PC-3 (cell line): ENCODE results near the gene EME2. TPM values are rescaled to one million over a fixed set of nuclear protein-coding genes. Genes with fewer than 3 reads are reported as not detected.

ENCODE experiments used
- ATAC-seq: fragments of 200-7000 bp; cut with Tn5 transposase; 2 replicates; pipeline ENCODE4 v1.9.1; 2020; ENCODE audit warnings: mild to moderate bottlenecking, moderate library complexity
- BruUV-seq: library from RNA; stranded (reverse); fragments of 400-500 nt; replicated peaks from 2 replicates; lab custom pipeline; 2021; lab: Mats Ljungman, UMichigan
- CTCF ChIA-PET: fragments of 300-600 bp; sonication (Branson Sonifier 250); formaldehyde crosslinking; loops from one replicate; lab custom pipeline; 2022; ENCODE audit warnings: antibody characterized with exemption; lab: Charles Lee
- POLR2A ChIA-PET: fragments of 300-600 bp; sonication (Branson Sonifier 250); formaldehyde crosslinking; loops from one replicate; lab custom pipeline; 2022; ENCODE audit warnings: antibody characterized with exemption; ENCODE audit not compliant: unreplicated experiment; lab: Charles Lee
- DNase-seq: peaks from one replicate; pipeline ENCODE4 v3.0.0-alpha.2; 2015
- H2AFZ ChIP-seq: fragments of 300-600 bp; sonication (generic); 2 replicates; pipeline ENCODE4 v1.6.0; 2016; ENCODE audit warnings: antibody characterized with exemption, low read length
- H3F3A ChIP-seq: fragments of 300-600 bp; sonication (generic); one replicate; pipeline ENCODE4 v1.6.0; 2017; ENCODE audit warnings: antibody characterized with exemption, low read length, control low read depth, mild to moderate bottlenecking; ENCODE audit not compliant: unreplicated experiment
- H3K27ac ChIP-seq: fragments of 300-600 bp; sonication (generic); 2 replicates; pipeline ENCODE4 v1.5.1; 2016; ENCODE audit warnings: mild to moderate bottlenecking, low read length
- H3K27me3 ChIP-seq: fragments of 300-600 bp; sonication (generic); 2 replicates; pipeline ENCODE4 v1.6.1; 2016; ENCODE audit warnings: low read length, mixed read lengths
- H3K36me3 ChIP-seq: fragments of 300-600 bp; sonication (generic); 2 replicates; pipeline ENCODE4 v1.6.1; 2016; ENCODE audit warnings: low read depth, mixed run types, low read length, mixed read lengths
- H3K4me1 ChIP-seq: fragments of 300-600 bp; sonication (generic); 2 replicates; pipeline ENCODE4 v1.5.1; 2016; ENCODE audit warnings: low read length; ENCODE audit not compliant: insufficient read depth
- H3K4me2 ChIP-seq: fragments of 300-600 bp; sonication (generic); 2 replicates; pipeline ENCODE4 v1.6.0; 2016; ENCODE audit warnings: low read length
- H3K4me3 ChIP-seq: fragments of 300-600 bp; sonication (generic); 2 replicates; pipeline ENCODE4 v1.5.1; 2016; ENCODE audit warnings: mild to moderate bottlenecking, low read length, mixed read lengths
- H3K79me2 ChIP-seq: fragments of 300-600 bp; sonication (generic); 2 replicates; pipeline ENCODE4 v1.6.1; 2017; ENCODE audit warnings: low read length, mixed read lengths
- H3K9ac ChIP-seq: fragments of 300-600 bp; sonication (generic); 2 replicates; pipeline ENCODE4 v1.6.0; 2016; ENCODE audit warnings: mild to moderate bottlenecking, low read length
- H3K9me2 ChIP-seq: fragments of 300-600 bp; sonication (generic); replicated peaks from 2 replicates; pipeline ENCODE4 v1.6.1; 2016; ENCODE audit warnings: mixed run types, low read length, mixed read lengths
- H3K9me3 ChIP-seq: fragments of 300-600 bp; sonication (generic); 2 replicates; pipeline ENCODE4 v1.6.1; 2016; ENCODE audit warnings: low read length, mixed read lengths
- H4K20me1 ChIP-seq: fragments of 300-600 bp; sonication (generic); 2 replicates; pipeline ENCODE4 v1.6.1; 2016; ENCODE audit warnings: low read length, mixed read lengths
- CTCF ChIP-seq: fragments of 300-600 bp; sonication (generic); conservative IDR thresholded peaks from 2 replicates; pipeline ENCODE4 v1.5.1; 2017; ENCODE audit warnings: antibody characterized with exemption, low read depth, mild to moderate bottlenecking, low read length
- EZH2 ChIP-seq: fragments of 300-600 bp; sonication (generic); IDR thresholded peaks from one replicate; pipeline ENCODE4 v1.6.1; 2017; ENCODE audit warnings: antibody characterized with exemption, mild to moderate bottlenecking, low read length; ENCODE audit not compliant: unreplicated experiment
- EZH2phosphoT487 ChIP-seq: fragments of 300-600 bp; sonication (generic); IDR thresholded peaks from 2 replicates; pipeline ENCODE4 v1.6.1; 2018; ENCODE audit warnings: mild to moderate bottlenecking, antibody characterized with exemption, low read length, borderline replicate concordance
- intact Hi-C: fragments of 100-400 bp; cut with micrococcal nuclease; formaldehyde crosslinking; loops from 2 replicates; pipeline ENCODE4 v1.9.0; 2023
- total RNA-seq: library from RNA; depleted of rRNA; stranded (reverse); fragments of >200 nt; gene quantifications from 2 replicates; pipeline ENCODE4 v1.2.3, GENCODE V29; 2014

EME2 gene
- total RNA-seq, 1 experiment from 2014 or later, result 12.5 TPM

- ChIA-PET CTCF (no interaction called here), POLR2A (no interaction called here)
- H3K9me3 ChIP-seq, result no peaks in the 10 kb centered on the region
- no peak for DNase-seq
- H3K79me2 ChIP-seq, result 0 out of 2 replicates have a peak, but pooled peaks cover 2% of the 10 kb centered on the region
- H3K9me2 ChIP-seq, result no peaks in the 10 kb centered on the region
- no peak overlapping the region for H3K27ac ChIP-seq
- H3K9ac ChIP-seq, result no peak overlapping the region
- H3K27me3 ChIP-seq, result no peaks in the 10 kb centered on the region
- H4K20me1 ChIP-seq, result no peaks in the 10 kb centered on the region
- H3K4me3 ChIP-seq, result no peak overlapping the region
- no peaks in the 10 kb centered on the region for H3K4me1 ChIP-seq
- no TSS peak for BruUV-seq
- H3K4me2 ChIP-seq, result no peak overlapping the region
- TF ChIP-seq CTCF, result no peak
- no peak for TF ChIP-seq EZH2phosphoT487
- TF ChIP-seq EZH2, result no peak
- no peak overlapping the region for H2AFZ ChIP-seq
- no peaks in the 10 kb centered on the region for H3K36me3 ChIP-seq
- intact Hi-C loops, result no loop called here
- no peak for ATAC-seq
- no peaks in the 10 kb centered on the region for H3F3A ChIP-seq
Measured at GRCh38 chr16:1791256-1791942, 18.8 kb downstream of the EME2 start.

GRCh38 chr16:1791943-1792812, 19.6 kb downstream of the EME2 start:
- Histone ChIP-seq H3K9ac (no peak overlapping the region), H3K9me2 (no peaks in the 10 kb centered on the region), H3K4me2 (no peak overlapping the region), H3K4me3 (no peak overlapping the region), H3K36me3 (no peaks in the 10 kb centered on the region), H3K27ac (no peak overlapping the region), H2AFZ (no peak overlapping the region), H3K79me2 (no peaks in the 10 kb centered on the region), H3K27me3 (no peaks in the 10 kb centered on the region), H3F3A (no peaks in the 10 kb centered on the region), H4K20me1 (no peaks in the 10 kb centered on the region), H3K9me3 (no peaks in the 10 kb centered on the region), H3K4me1 (no peaks in the 10 kb centered on the region)
- no peak for DNase-seq
- ATAC-seq, result no peak
- no TSS peak for BruUV-seq
- no peak for TF ChIP-seq EZH2
- TF ChIP-seq CTCF, result no peak
- TF ChIP-seq EZH2phosphoT487, result no peak
- ChIA-PET CTCF (no interaction called here), POLR2A (no interaction called here)
- intact Hi-C loops, result no loop called here
